GM18505 (cell line): ENCODE results near the gene ANXA3.

ENCODE experiments used
- ATAC-seq: cut with Tn5 transposase; IDR thresholded peaks from one replicate; pipeline ENCODE4 v1.9.1; 2021; ENCODE audit not compliant: unreplicated experiment
- POLR2A ChIP-seq: IDR thresholded peaks from 4 replicates; pipeline ENCODE4 v1.6.1; 2011; ENCODE audit warnings: borderline replicate concordance; ENCODE audit not compliant: insufficient read depth, insufficient read length; ENCODE audit errors: extremely low read depth

Gene ANXA3

DNA sequence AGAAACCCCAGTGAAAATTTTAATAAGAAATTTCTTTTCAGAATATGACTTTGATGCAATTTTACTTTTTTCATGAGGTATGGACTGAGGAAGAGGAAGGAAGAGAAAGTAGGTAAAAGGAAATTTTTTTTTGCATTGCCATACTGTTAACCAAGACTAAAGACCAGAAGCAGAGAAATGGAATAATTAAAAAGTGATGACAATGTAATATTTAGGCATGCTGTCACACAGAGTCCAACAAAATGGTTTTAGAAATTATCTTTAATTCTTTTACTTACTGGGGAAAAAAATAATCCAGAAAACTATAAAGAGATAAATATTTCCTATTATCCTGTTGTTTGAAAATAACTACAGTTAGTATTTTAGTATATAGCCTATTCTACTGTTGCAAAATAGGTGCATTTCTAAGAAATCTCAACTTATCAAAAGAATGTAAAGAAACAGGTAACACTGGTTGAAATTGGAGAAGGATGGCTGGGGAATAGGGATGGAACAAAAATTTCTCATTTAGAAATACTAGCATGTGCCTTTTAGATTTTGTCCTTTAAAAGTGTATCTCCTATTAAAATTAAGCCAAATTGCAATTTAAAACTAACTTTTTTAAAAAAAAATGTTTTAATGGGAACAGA, 92.6 kb downstream of the ANXA3 start:
- TF ChIP-seq POLR2A, result no peak
- ATAC-seq, result no peak

DNA sequence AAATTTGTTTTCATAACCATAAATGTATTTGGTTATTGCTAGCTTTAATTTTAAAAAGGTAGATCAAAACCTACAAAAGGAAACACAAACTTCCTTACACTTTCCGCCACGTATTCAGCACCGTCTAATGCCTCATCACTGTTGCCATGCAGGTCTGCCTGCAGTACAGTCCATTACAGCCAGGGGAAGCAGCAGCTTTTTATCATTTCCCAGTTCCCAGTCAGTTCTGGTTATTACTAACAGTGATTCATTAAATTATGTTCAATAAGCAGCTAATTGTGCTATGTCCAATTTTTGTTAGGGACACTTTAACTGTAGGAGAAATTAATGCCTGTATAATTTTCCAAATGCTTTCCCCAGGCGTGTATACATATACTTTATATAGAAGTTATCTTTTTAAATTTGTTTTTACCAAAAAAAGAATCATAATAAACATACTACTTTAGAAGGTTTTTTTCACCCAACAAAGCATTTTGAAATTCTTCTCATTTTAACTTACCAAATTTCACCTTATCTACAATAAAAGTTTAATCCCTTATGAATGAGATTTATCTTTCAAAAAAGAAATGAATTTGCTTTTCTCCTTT, 93.3 kb downstream of the ANXA3 start:
- no peak for TF ChIP-seq POLR2A

DNA sequence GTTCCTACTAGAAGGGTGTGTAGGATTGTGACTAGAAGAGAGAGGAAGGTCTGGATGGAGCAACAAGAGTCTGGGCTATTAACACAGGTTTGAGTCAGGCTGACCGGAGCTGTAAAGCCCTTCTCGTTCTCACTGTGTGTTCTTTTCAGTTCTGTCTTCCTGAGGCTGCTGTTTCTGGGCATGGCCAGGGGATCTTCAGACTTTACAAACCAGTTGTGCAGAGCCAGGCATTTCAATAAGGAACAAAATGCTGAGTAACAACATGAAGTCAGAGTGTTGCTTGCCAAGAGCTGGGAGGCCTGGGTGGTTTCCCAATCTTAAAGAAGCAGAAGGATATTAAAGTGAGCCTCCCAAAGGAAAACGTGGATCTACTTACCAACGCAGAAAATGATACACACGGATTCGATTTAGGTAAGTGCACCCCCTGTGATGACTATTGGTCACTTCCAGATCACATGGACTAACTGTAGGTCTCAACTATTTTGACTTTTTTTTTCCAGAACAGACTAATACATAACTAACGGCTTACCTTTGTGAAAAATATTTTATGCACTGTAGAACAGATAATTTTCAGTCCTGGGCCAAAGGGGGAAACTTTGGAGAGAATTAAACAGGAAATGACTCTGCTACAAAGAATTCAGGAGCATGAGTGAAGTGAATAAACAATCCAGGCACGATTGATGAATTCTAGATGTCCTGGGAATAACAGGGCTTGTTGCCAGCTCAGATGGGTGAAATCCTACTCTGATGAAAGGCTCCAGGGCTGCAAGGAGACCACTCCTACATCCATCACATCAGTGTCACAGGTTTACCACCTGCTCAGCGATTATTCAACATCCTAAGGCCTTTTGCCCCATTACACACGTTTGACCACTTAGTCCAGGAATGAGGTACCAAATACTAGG, 94.5 kb downstream of the ANXA3 start:
- TF ChIP-seq POLR2A, result no peak
- ATAC-seq, result no peak

More for the DNA sequence above, 93.3 kb downstream of the ANXA3 start:
- peak; percentile 94 for ATAC-seq

DNA sequence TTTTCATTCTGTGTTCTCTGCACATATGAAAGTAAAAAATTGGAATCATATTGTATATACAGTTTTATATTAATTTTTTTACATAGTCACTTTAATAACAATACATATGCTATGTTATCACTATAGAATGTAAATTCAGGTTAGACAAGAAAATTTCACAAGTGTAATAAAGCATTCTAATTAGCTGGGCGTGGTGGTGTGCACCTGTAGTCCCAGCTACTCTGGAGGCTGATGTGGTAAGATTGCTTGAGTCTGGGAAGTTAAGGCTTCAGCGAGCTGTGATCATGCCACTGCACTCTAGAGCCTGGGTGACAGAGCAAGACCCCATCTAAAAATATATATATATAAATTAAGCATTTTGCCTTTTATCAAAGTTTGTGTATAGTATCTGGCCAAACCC, 95.7 kb downstream of the ANXA3 start:
- no peak for TF ChIP-seq POLR2A
- no peak for ATAC-seq

GRCh38 chr4:78648640-78649363, 97.2 kb downstream of the ANXA3 start:
- ATAC-seq, result no peak
- no peak for TF ChIP-seq POLR2A

- no peak for ATAC-seq
- TF ChIP-seq POLR2A, result no peak
Observed at GRCh38 chr4:78650106-78651024, 98.8 kb downstream of the ANXA3 start.

DNA sequence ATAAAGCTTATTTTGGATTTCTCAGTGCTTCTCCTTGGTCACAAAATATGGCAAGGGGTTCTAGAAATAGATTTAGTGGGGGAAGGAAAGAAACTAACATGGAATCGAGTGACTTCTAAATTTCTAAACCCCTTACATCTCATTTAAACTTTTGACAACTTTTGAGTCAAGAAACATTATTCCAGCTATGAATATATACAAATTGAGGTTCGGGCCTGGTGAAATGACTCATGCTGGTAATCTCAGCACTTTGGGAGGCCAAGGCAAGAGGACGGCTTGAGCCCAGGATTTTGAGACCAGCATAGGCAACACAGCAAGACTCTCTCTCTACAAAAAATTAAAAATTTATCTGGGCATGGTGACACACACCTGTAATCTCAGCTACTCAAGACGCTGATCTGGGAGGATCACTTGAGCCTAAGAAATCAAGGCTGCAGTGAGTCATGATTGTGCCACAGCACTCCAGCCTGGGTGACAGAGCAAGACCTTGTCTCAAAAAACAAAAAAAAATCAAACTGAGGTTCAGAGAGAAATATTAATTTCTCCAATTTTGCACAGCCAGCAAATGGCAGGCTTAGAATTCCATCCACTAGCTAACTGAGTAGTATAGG, 99.8 kb downstream of the ANXA3 start:
- ATAC-seq, result no peak
- TF ChIP-seq POLR2A, result no peak

DNA sequence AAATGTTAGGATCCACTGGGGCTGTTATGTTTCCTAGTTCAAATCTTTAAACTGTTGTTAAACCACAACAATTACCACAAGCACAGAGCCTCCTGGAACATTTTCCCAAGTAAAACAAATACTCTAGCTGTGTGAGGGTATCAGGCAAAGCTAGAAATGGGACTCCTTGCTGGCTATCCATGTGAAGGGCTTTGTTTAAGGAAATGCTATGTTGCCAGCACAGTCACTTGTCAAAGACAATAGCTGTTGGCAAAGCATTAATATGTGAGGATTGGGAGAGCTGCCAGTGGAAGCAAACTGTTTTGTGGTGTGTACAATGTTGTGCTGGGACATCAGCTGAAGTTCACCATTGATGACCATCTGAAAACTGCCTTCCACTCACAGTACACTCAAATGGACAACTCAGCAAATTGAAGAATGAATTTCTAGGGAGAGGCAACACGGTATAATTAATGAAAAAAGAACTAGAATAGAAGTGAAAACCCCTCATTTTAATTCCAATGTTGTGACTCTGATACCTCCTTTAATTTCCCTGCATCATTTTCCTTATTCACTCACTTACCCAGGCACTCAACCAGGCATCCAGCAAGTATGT, 100.8 kb downstream of the ANXA3 start:
- TF ChIP-seq POLR2A, result no peak
- ATAC-seq, result no peak

- ATAC-seq, result no peak
- no peak for TF ChIP-seq POLR2A
Observed at GRCh38 chr4:78653655-78654054, 102.1 kb downstream of the ANXA3 start.

GRCh38 chr4:78654807-78655206, 103.2 kb downstream of the ANXA3 start:
- no peak for TF ChIP-seq POLR2A
- ATAC-seq, result no peak

DNA sequence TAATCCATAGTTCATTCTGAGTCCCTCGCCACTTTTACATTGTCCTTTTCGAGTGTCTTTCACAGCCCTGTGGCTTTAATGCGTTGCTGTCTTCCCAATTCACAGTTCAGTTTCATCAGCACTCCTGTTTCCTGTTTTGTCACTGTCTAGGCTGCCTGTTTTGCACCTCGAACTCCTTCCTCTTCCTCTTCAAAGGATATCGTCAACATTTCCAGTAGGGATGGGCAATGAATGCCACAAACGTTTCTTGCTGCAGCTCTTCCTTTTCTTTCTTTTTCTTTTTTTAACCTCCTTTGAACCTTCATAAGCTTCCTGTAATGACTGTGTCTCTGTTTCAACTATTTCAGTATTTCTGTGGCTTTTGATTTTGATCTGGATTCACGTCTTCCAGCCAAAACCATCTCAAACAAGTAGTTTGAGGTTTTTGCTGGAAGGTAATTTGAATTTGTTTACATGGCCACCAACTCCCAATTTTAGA, 105.4 kb downstream of the ANXA3 start:
- TF ChIP-seq POLR2A, result no peak
- ATAC-seq, result no peak
